HL-60 (cell line): Measurements from ENCODE around the gene NOTUM.
A peak's percentile ranks its signal among the peaks of the same experiment; 100 is the strongest.

Source experiments
- DNase-seq, 2 experiments: peaks; one replicate each; pipeline ENCODE4 v3.0.0-alpha.2; 2010 to 2020; ENCODE audit warnings: low read depth in 1 of 2, low spot score in 1 of 2
- H3K27ac ChIP-seq: fragments of 250-450 bp; sonication (Bioruptor Pico); replicated peaks from 2 replicates; pipeline ENCODE4 v1.5.1; 2020; ENCODE audit warnings: mild to moderate bottlenecking, moderate library complexity
- H3K27me3 ChIP-seq: fragments of 250-450 bp; sonication (Bioruptor Pico); 2 replicates; pipeline ENCODE4 v1.5.1; 2021; ENCODE audit warnings: mild to moderate bottlenecking, moderate library complexity; ENCODE audit not compliant: insufficient read depth, poor library complexity, severe bottlenecking
- H3K4me3 ChIP-seq: replicated peaks from 2 replicates; pipeline ENCODE4 v1.5.1; 2011; ENCODE audit warnings: mild to moderate bottlenecking, control low read depth, low read length; ENCODE audit not compliant: insufficient read depth
- CTCF ChIP-seq: IDR thresholded peaks from one replicate; pipeline ENCODE4 v1.5.1; 2011; ENCODE audit warnings: low read length, control low read depth, inconsistent platforms; ENCODE audit not compliant: insufficient read depth
- GABPA ChIP-seq: IDR thresholded peaks from 2 replicates; pipeline ENCODE4 v1.6.1; 2012; ENCODE audit warnings: low read depth
- POLR2AphosphoS5 ChIP-seq: IDR thresholded peaks from 2 replicates; pipeline ENCODE4 v1.6.1; 2012; ENCODE audit warnings: low read depth
- REST ChIP-seq: IDR thresholded peaks from 2 replicates; pipeline ENCODE4 v1.6.1; 2012; ENCODE audit warnings: low read depth; ENCODE audit not compliant: insufficient replicate concordance
- SPI1 ChIP-seq: IDR thresholded peaks from 2 replicates; pipeline ENCODE4 v1.6.1; 2012; ENCODE audit warnings: low read depth, mild to moderate bottlenecking, borderline replicate concordance

The NOTUM gene

GRCh38 chr17:81931557-81932332 lies 29.2 kb downstream of the NOTUM start:
- Histone ChIP-seq H3K27ac (no peak overlapping the region), H3K4me3 (no peak overlapping the region), H3K27me3 (no peaks in the 10 kb centered on the region)
- DNase-seq: no peak
- TF ChIP-seq SPI1: no peak
- no peak for TF ChIP-seq POLR2AphosphoS5
- TF ChIP-seq REST: no peak
- no peak for TF ChIP-seq CTCF
- TF ChIP-seq GABPA: no peak

- H3K27me3 ChIP-seq: no peaks in the 10 kb centered on the region
- H3K27ac ChIP-seq: no peak overlapping the region
- no peak for DNase-seq
- TF ChIP-seq CTCF (no peak), POLR2AphosphoS5 (no peak), SPI1 (no peak), REST (no peak), GABPA (no peak)
- H3K4me3 ChIP-seq: no peak overlapping the region
Observed at GRCh38 chr17:81931189-81931556, 29.8 kb downstream of the NOTUM start.

- TF ChIP-seq REST (peak; percentile 90), POLR2AphosphoS5 (no peak)
- no peak overlapping the region for H3K27ac ChIP-seq
- H3K27me3 ChIP-seq: no peaks in the 10 kb centered on the region
- no peak overlapping the region for H3K4me3 ChIP-seq
- no peak for DNase-seq
Observed at GRCh38 chr17:81930142-81931125, 30.6 kb downstream of the NOTUM start.
